Subcutaneous abdominal adipose tissue (tissue), 5 donors: ENCODE data around the gene GALNT9.
"Not testable (repeated sequence)": the region's sequence is repeated elsewhere in the genome, so short reads cannot be mapped to it uniquely, and the experiment has no call there.

ENCODE experiments used
- H3K27ac ChIP-seq: one replicate; pipeline ENCODE4 v1.7.0; 2013; ENCODE audit warnings: low read depth, mild to moderate bottlenecking, inconsistent platforms, low read length, moderate library complexity
- H3K27me3 ChIP-seq, 5 donors: one replicate each; pipeline ENCODE4 v1.7.0; 2013; ENCODE audit warnings: low read length in 5 of 5, inconsistent platforms in 1 of 5; ENCODE audit not compliant: control insufficient read depth in 5 of 5, insufficient read depth in 4 of 5
- H3K36me3 ChIP-seq, 5 donors: one replicate each; pipeline ENCODE4 v1.7.0; 2013; ENCODE audit warnings: low read length in 5 of 5; ENCODE audit not compliant: control insufficient read depth in 5 of 5, insufficient read depth in 5 of 5
- H3K4me1 ChIP-seq, 5 donors: one replicate each; pipeline ENCODE4 v1.7.0; 2013; ENCODE audit warnings: low read length in 5 of 5, mild to moderate bottlenecking in 3 of 5, moderate library complexity in 1 of 5; ENCODE audit not compliant: control insufficient read depth in 5 of 5, insufficient read depth in 5 of 5
- H3K4me3 ChIP-seq, 5 donors: one replicate each; pipeline ENCODE4 v1.7.0; 2013; ENCODE audit warnings: low read length in 5 of 5, low read depth in 1 of 5
- H3K9ac ChIP-seq, 5 donors: one replicate each; pipeline ENCODE4 v1.7.0; 2013; ENCODE audit warnings: low read length in 5 of 5, mild to moderate bottlenecking in 4 of 5, moderate library complexity in 3 of 5
- H3K9me3 ChIP-seq, 5 donors: one replicate each; pipeline ENCODE4 v1.7.0; 2013; ENCODE audit warnings: low read length in 5 of 5; ENCODE audit not compliant: control insufficient read depth in 5 of 5
- donor health status: healthy.
- donor health status: healthy.
- donor health status: healthy.
- donor health status: healthy.
- donor health status: healthy.

Gene GALNT9

DNA sequence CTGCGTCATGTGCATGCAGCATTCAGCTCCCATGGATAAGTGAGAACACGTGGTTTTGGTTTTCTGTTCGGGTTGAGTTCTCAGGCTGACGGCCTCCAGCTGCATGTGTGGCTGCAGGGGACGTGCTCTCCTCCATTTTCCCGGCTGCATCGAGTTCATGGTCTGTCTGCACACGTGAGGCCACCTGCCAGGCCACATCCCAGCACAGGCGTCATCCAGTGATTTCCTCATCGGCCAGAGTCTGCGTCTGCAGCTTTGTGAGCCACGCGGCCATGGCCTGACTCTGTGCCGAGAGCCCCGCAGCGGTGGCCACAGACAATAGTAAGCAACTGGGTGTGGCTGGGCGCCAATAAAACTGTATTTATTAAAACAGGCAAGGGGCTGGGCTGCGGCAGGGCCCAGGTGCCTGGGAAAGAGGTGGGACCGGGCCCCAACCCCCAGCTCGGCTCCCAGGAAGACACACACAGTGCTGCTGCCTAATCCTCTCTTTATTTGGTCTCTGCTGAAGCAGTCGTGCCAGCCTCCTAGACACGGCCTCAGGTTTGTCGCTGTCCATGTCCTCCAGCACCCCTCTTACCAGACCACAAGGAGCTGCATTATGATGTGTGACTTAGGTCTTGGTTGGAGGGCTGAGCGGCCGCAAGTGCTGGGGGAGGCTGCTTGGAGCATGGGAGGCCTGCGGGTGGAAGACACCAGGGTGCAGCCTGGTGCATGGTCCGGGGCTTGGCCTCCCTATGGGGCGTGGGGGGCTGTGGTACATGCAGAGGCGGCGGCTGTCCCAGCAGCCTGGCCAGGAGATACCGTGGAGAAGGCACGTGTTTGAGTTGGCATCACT is 133.1 kb downstream of the GALNT9 start:
- H3K27ac ChIP-seq: no peak overlapping the region
- H3K4me1 ChIP-seq: no peaks in the 10 kb centered on the region
- no peaks in the 10 kb centered on the region for H3K36me3 ChIP-seq
- H3K4me3 ChIP-seq: no peak overlapping the region
- H3K9me3 ChIP-seq: peaks cover 5 to 21% (median 17%) of the 10 kb centered on the region in 5 donors
- peaks cover 8 to 49% (median 28%) of the 10 kb centered on the region in 5 donors for H3K27me3 ChIP-seq
- no peak overlapping the region for H3K9ac ChIP-seq

DNA sequence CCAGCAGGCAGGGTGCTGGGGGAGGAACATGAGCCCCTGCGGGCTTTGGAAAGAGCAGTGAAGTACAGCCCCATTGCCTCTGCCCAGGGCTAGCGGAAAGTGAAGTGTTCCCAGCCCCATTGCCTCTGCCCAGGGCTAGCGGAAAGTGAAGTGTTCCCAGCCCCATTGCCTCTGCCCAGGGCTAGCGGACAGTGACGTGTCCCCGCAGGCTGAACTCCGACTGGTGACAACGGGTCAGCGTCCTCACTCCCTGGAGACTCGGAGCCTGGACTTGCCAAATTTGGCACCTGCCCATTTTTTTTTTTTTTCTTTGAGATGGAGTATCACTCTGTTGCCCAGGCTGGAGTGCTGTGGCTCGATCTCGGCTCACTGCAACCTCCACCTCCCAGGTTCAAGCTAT is 134.1 kb downstream of the GALNT9 start:
- H3K27ac ChIP-seq, H3K4me1 ChIP-seq, H3K9ac ChIP-seq, H3K36me3 ChIP-seq, H3K4me3 ChIP-seq: not testable (repeated sequence)
- Histone ChIP-seq H3K27me3 (peaks cover 8 to 43% (median 24%) of the 10 kb centered on the region in 5 donors), H3K9me3 (peaks cover 5 to 21% (median 17%) of the 10 kb centered on the region in 5 donors)

DNA sequence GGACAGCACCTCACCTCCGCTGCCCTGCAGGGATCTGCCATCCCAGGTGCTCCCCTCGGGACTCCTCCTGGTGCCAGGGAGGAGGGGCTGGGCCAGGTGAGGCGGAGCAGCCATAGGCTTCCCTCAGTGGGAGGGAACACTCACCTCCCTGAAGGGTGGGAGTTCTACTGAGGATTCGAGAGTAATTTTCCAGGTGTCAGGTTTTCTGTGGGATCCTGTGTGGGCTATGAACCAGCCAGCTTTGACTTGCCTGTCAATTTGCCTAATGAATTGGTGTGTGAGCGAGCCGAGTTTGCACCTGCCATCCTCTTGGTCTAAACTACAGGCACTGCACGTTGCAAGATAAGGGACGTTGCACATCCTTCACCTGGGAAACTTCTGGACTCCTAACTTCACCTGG is 134.8 kb downstream of the GALNT9 start:
- Histone ChIP-seq H3K9ac (no peak overlapping the region), H3K4me1 (peaks cover 0 to 16% (median 12%) of the 10 kb centered on the region in 5 donors), H3K27ac (no peak overlapping the region), H3K27me3 (peaks cover 6 to 40% (median 18%) of the 10 kb centered on the region in 5 donors), H3K4me3 (no peak overlapping the region), H3K9me3 (peaks cover 5 to 21% (median 17%) of the 10 kb centered on the region in 5 donors), H3K36me3 (no peaks in the 10 kb centered on the region)

DNA sequence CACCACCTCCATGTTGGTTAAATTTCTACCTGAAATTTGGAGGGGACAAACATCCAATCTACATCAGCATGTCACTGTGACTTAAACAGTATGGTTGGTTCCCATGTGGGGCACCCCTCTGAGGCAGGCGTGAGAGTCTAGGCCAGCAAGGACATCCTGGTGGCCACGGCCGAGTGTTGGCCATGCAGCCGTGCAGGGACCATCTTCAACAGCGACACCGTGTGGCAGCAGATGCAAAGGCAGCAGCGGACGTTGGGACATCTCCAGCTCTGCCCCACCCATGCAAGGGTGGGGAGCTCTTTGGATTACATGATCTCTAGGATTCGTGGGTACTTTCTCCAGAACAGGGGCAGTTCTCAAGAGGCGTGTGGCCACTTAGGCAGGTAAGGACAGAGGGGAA is 135.3 kb downstream of the GALNT9 start:
- peaks cover 5 to 21% (median 17%) of the 10 kb centered on the region in 5 donors for H3K9me3 ChIP-seq
- H3K36me3 ChIP-seq: no peaks in the 10 kb centered on the region
- peaks cover 3 to 37% (median 13%) of the 10 kb centered on the region in 5 donors for H3K27me3 ChIP-seq

DNA sequence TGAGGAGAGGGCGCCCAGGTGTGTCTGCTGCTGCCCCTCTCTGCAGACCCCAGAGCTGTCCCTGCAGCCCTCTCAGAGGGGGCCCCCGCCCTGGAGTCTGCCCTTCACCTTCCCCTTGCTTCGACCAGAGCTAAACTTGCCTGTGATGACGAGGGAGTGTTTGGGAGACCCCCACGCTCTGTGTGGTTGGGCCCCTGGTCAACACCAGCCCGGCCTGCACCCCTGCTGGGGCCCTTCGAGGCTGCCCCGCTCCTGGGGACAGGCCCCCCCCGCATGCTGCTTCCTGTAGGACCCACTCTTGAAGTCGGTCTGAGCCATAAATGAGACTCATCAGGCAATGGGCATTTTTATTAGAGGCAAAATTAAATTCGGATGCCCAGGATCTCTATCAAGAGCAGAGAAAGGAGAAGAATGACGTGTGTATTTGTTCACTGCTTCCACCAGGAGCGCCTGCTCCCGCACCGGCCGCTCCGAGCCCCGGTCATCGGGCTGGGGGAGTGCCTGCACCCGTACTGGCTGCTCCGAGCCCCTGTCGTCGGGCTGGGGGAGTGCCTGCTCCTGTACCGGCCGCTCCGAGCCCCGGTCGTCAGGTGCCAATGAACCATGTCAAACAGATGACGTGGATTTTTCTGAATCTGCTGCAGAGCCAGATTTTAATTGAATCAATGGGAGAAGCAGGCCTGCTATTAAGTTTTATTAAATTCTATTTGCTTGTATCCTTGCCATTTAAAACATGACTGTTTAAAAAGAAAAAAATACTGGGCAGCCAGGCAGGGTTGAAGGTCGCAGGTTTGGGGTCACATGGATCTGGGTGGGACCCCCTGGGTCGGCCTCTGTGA is 137.5 kb downstream of the GALNT9 start:
- no peak overlapping the region for H3K4me3 ChIP-seq

More for the DNA sequence above, 135.3 kb downstream of the GALNT9 start:
- Histone ChIP-seq H3K4me3 (no peak overlapping the region), H3K4me1 (peaks cover 0 to 21% (median 16%) of the 10 kb centered on the region in 5 donors), H3K27ac (no peak overlapping the region), H3K9ac (no peak overlapping the region)

DNA sequence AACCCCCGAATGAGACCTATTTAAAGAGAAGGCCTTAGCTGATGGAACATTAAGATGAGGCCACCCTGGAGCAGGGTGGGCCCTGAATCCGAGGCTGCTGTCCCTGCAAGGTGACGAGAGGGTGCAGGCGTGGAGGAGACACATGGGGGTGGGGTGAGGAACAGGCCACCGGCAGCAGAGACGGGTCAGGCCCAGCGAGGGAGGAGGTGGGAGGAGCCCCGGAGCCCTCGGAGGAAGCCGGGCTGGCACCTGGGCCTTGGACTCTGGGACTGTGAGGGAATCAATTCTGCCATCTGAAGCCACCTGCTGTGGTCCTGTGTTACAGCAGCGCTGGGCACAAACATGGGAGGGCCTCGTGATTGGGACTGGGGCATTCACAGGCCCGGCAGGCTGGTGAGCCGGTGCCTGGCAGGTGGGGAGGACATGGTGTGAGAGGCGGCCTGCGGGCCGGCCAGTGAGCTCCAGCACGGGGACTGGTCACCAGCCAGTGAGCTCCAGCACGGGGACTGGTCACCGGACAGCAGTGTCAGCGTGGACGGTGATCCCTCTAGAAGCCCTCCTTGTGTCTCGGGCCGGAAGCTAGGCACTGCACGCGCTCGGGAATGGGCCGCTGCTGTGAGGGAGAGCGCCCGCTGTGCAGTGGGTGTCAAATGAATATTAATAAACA is 138.4 kb downstream of the GALNT9 start:
- Histone ChIP-seq H3K4me1 (peaks cover 0 to 33% (median 19%) of the 10 kb centered on the region in 5 donors), H3K27me3 (peaks cover 0 to 18% (median 4%) of the 10 kb centered on the region in 5 donors), H3K36me3 (no peaks in the 10 kb centered on the region), H3K9me3 (peaks cover 5 to 42% (median 32%) of the 10 kb centered on the region in 5 donors), H3K27ac (no peak overlapping the region), H3K4me3 (peak overlapping the region in 1 of 5 donors; percentile 68), H3K9ac (no peak overlapping the region)

More for the DNA sequence above, 137.5 kb downstream of the GALNT9 start:
- H3K27me3 ChIP-seq: peaks cover 3 to 26% (median 5%) of the 10 kb centered on the region in 5 donors
- H3K27ac ChIP-seq: no peak overlapping the region
- H3K4me1 ChIP-seq: peaks cover 0 to 31% (median 19%) of the 10 kb centered on the region in 5 donors
- no peak overlapping the region for H3K9ac ChIP-seq
- H3K36me3 ChIP-seq: no peaks in the 10 kb centered on the region
- H3K9me3 ChIP-seq: peaks cover 5 to 33% (median 29%) of the 10 kb centered on the region in 5 donors

DNA sequence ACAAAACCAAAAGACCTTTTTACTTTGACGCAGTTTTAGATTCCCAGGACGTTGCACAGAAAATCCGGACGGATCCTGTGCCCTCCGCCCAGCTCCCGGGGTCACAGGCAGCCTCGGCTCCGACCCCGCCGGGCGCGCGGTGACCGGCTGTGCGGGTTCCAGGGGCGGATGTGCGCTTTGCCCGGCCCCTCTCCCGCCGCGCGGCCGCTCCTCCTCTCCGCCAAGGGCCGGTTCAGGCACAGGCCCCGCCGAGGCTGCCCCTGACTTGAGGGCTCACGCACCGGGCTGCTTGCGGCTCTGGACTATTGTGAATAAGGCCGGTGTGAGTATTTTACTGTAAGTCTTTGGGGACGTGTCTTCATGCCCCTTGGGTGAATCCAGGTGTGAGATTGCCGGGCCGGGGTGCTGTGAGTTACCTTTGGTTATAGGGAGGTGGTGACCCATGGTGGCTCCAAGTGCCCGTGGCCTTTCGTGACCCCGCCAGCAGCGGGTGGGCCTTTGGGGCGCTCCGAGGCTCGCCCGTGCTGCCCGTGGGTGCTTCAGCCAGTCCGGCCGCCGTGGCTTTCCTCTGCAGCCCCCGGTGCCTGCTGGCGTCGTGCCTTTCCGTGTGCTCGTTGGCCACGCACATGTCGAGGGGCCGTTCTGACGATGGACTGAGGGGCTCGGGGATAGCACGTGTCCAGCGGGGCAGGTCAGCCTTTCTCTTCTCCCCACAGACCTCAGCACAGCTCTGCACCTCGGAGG is 139.2 kb downstream of the GALNT9 start:
- Histone ChIP-seq H3K4me3 (peak overlapping the region; percentile 44 to 78 (median 71)), H3K27ac (no peak overlapping the region), H3K9ac (peak overlapping the region in 4 of 5 donors; percentile 42 to 68 (median 60)), H3K36me3 (no peaks in the 10 kb centered on the region), H3K9me3 (peaks cover 5 to 48% (median 33%) of the 10 kb centered on the region in 5 donors), H3K27me3 (peaks cover 0 to 14% (median 3%) of the 10 kb centered on the region in 5 donors), H3K4me1 (peaks cover 0 to 33% (median 19%) of the 10 kb centered on the region in 5 donors)

DNA sequence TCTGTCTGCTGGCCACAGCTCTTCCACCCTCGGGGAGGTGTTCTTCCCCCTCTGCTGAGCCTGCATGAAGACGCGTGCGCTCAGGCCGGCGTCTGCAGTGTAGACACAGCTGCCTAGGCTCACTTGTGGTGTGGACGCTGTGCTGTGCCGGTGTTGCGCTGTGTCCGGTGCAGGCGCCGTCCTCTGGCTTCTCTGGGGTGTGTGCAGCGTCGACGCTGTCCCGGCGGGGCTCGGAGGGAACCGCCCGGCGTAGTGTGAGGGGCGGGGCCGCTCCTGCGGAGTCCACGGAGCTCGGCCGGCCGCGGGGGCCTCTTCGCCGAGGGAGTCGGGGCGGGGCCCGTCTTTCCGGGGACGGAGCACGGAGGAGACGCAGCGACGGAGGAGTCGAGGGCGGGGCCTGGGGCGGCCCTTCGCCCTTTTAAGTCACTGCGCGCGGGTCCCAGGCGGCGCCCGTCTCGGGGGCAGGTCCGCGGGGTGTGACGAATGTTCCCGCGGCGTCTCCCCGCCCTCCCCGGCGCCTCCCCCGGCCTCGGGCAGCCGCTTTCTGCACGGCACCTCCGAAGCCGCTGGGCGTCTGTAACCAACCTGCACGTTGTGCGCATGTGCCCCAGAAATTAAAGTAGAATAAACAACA is 139.9 kb downstream of the GALNT9 start:
- H3K9ac ChIP-seq: peak overlapping the region in 4 of 5 donors; percentile 42 to 71 (median 60)
- peaks cover 0 to 33% (median 19%) of the 10 kb centered on the region in 5 donors for H3K4me1 ChIP-seq
- peaks cover 0 to 11% (median 3%) of the 10 kb centered on the region in 5 donors for H3K27me3 ChIP-seq
- no peak overlapping the region for H3K27ac ChIP-seq
- H3K9me3 ChIP-seq: peaks cover 5 to 48% (median 33%) of the 10 kb centered on the region in 5 donors
- H3K4me3 ChIP-seq: peak overlapping the region; percentile 55 to 78 (median 71)
- H3K36me3 ChIP-seq: no peaks in the 10 kb centered on the region
